OCI-LY3 (cell line): ENCODE measurements around the gene MED29.

Experiments
- H2AFZ ChIP-seq: fragments of 200-600, 300-600 bp; shearing (Covaris generic); 2 replicates; pipeline ENCODE4 v1.6.0; 2014; ENCODE audit warnings: antibody characterized with exemption, low read depth, low read length
- H3K27ac ChIP-seq: fragments of 200-600, 300-600 bp; sonication (generic); 2 replicates; pipeline ENCODE4 v1.5.1; 2014; ENCODE audit warnings: mild to moderate bottlenecking, low read length, moderate library complexity, mixed read lengths
- H3K27me3 ChIP-seq: fragments of 200-600, 300-600 bp; sonication (generic); 2 replicates; pipeline ENCODE4 v1.6.1; 2014; ENCODE audit warnings: low read depth, low read length, mixed read lengths
- H3K36me3 ChIP-seq: fragments of 200-600, 300-600 bp; sonication (generic); replicated peaks from 2 replicates; pipeline ENCODE3; 2014; ENCODE audit warnings: low read depth, low read length, mixed read lengths
- H3K4me1 ChIP-seq: fragments of 300-600, 200-600 bp; sonication (generic); 2 replicates; pipeline ENCODE4 v1.6.1; 2014; ENCODE audit warnings: low read length, mixed read lengths
- H3K4me2 ChIP-seq: fragments of 200-600, 300-600 bp; sonication (generic); 2 replicates; pipeline ENCODE4 v1.6.1; 2014; ENCODE audit warnings: low read length, mixed read lengths
- H3K4me3 ChIP-seq: fragments of 300-600, 200-600 bp; sonication (generic); 2 replicates; pipeline ENCODE4 v1.5.1; 2014; ENCODE audit warnings: antibody characterized with exemption, mild to moderate bottlenecking, low read length, moderate library complexity
- H3K79me2 ChIP-seq: fragments of 300-600, 200-600 bp; shearing (Covaris generic); 2 replicates; pipeline ENCODE4 v1.6.1; 2014; ENCODE audit warnings: mild to moderate bottlenecking, low read length, mixed read lengths
- H3K9ac ChIP-seq: fragments of 300-600, 200-600 bp; shearing (Covaris generic); 2 replicates; pipeline ENCODE4 v1.6.0; 2014; ENCODE audit warnings: mild to moderate bottlenecking, low read length, moderate library complexity
- H3K9me3 ChIP-seq: fragments of 200-600, 300-600 bp; shearing (Covaris generic); 2 replicates; pipeline ENCODE4 v1.6.1; 2014; ENCODE audit warnings: low read length, mixed read lengths; ENCODE audit not compliant: insufficient read depth
- H4K20me1 ChIP-seq: fragments of 200-600, 300-600 bp; sonication (generic); 2 replicates; pipeline ENCODE4 v1.6.1; 2016; ENCODE audit warnings: low read length, mixed read lengths; ENCODE audit not compliant: insufficient read depth
- CTCF ChIP-seq: fragments of 200-600, 300-600 bp; sonication (generic); IDR thresholded peaks from 2 replicates; pipeline ENCODE4 v1.5.1; 2014; ENCODE audit warnings: antibody characterized with exemption, low read length, low read depth
- EZH2phosphoT487 ChIP-seq: fragments of 200-600 bp; shearing (Covaris generic); IDR thresholded peaks from 2 replicates; pipeline ENCODE4 v1.6.1; 2018; ENCODE audit warnings: antibody characterized with exemption, mixed run types, low read depth

Gene MED29

DNA sequence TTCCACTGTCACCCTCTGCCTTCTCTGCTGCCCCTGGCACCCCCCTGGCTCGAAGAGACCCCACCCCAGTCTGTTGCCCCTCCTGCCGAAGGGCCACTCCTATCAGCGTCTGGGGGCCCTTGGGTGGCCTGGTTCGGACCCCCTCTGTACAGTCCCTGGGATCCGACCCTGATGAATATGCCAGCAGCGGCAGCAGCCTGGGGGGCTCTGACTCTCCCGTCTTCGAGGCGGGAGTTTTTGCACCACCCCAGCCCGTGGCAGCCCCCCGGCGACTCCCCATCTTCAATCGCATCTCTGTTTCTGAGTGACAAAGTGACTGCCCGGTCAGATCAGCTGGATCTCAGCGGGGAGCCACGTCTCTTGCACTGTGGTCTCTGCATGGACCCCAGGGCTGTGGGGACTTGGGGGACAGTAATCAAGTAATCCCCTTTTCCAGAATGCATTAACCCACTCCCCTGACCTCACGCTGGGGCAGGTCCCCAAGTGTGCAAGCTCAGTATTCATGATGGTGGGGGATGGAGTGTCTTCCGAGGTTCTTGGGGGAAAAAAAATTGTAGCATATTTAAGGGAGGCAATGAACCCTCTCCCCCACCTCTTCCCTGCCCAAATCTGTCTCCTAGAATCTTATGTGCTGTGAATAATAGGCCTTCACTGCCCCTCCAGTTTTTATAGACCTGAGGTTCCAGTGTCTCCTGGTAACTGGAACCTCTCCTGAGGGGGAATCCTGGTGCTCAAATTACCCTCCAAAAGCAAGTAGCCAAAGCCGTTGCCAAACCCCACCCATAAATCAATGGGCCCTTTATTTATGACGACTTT is 17.4 kb downstream of the MED29 start:
- peak overlapping the region; percentile 97 for H3K9ac ChIP-seq
- H3K4me3 ChIP-seq, result peak overlapping the region; percentile 88
- peak overlapping the region; percentile 96 for H3K4me2 ChIP-seq
- H3K36me3 ChIP-seq, result peaks cover 22% of the 10 kb centered on the region
- peaks cover 42% of the 10 kb centered on the region for H3K4me1 ChIP-seq
- H3K27me3 ChIP-seq, result no peaks in the 10 kb centered on the region
- peak overlapping the region; percentile 93 for H3K27ac ChIP-seq
- H2AFZ ChIP-seq, result no peak overlapping the region
- peaks cover 18% of the 10 kb centered on the region for H4K20me1 ChIP-seq
- peaks cover 44% of the 10 kb centered on the region for H3K79me2 ChIP-seq
- H3K9me3 ChIP-seq, result no peaks in the 10 kb centered on the region
- TF ChIP-seq CTCF, result no peak
- TF ChIP-seq EZH2phosphoT487, result no peak

DNA sequence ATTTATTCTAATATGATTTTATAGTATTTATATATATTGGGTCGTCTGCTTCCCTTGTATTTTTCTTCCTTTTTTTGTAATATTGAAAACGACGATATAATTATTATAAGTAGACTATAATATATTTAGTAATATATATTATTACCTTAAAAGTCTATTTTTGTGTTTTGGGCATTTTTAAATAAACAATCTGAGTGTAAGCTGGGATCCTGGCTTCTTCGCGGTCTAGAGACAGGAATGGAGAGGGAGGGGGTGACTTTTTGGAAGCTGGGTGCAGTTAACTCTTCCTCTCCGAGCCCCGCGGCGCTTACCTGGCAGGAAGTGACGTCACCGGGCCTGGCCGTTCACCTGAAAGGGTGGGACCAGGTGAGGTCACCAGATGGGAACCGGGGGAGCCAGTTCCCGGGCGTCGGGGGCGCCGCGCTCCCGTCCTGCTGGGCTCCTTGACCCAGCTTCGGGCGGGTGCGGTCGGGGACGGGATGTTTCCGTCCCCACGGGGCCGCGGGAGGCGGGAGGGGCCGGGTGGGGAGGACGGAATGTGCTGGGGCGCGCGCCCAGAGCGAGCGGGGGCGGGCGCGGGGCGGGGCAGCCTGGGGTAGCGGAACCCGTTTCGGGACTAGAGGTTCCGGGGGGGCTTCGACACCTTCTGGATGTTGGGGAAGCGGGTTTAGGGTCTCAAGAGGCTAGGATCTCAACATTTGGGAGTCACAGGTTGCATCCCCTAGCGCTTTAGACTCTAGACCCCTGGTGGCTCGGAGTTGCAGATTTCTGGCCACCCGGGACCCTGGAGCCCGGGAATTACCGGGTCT is 18.2 kb downstream of the MED29 start:
- peaks cover 52% of the 10 kb centered on the region for H3K79me2 ChIP-seq
- peaks cover 25% of the 10 kb centered on the region for H3K36me3 ChIP-seq
- peaks cover 43% of the 10 kb centered on the region for H3K4me1 ChIP-seq

GRCh38 chr19:39410017-39410830 is 19.0 kb downstream of the MED29 start:
- Histone ChIP-seq H3K79me2 (peaks cover 55% of the 10 kb centered on the region), H2AFZ (no peak overlapping the region), H4K20me1 (peaks cover 25% of the 10 kb centered on the region), H3K9ac (peak overlapping the region; percentile 97), H3K27ac (peak overlapping the region; percentile 93), H3K4me1 (peaks cover 36% of the 10 kb centered on the region), H3K4me2 (peak overlapping the region; percentile 96), H3K27me3 (no peaks in the 10 kb centered on the region), H3K36me3 (peaks cover 33% of the 10 kb centered on the region), H3K4me3 (peak overlapping the region; percentile 88), H3K9me3 (no peaks in the 10 kb centered on the region)
- no peak for TF ChIP-seq CTCF
- TF ChIP-seq EZH2phosphoT487, result no peak

More for the DNA sequence above, 18.2 kb downstream of the MED29 start:
- Histone ChIP-seq H3K9ac (peak overlapping the region; percentile 97), H2AFZ (no peak overlapping the region), H3K4me2 (peak overlapping the region; percentile 96), H3K9me3 (no peaks in the 10 kb centered on the region), H3K27ac (peak overlapping the region; percentile 93), H3K27me3 (no peaks in the 10 kb centered on the region), H4K20me1 (peaks cover 22% of the 10 kb centered on the region), H3K4me3 (peak overlapping the region; percentile 88)
- TF ChIP-seq CTCF (no peak), EZH2phosphoT487 (no peak)

- peaks cover 25% of the 10 kb centered on the region for H4K20me1 ChIP-seq
- H3K4me2 ChIP-seq, result peak overlapping the region; percentile 96
- no peaks in the 10 kb centered on the region for H3K9me3 ChIP-seq
- H3K4me1 ChIP-seq, result peaks cover 31% of the 10 kb centered on the region
- peak overlapping the region; percentile 97 for H3K9ac ChIP-seq
- H3K79me2 ChIP-seq, result peaks cover 55% of the 10 kb centered on the region
- no peak overlapping the region for H2AFZ ChIP-seq
- peak overlapping the region; percentile 88 for H3K4me3 ChIP-seq
- TF ChIP-seq CTCF (no peak), EZH2phosphoT487 (no peak)
- peak overlapping the region; percentile 93 for H3K27ac ChIP-seq
- H3K36me3 ChIP-seq, result peaks cover 35% of the 10 kb centered on the region
- H3K27me3 ChIP-seq, result no peaks in the 10 kb centered on the region
These were observed 19.6 kb downstream of the MED29 start for GRCh38 chr19:39410831-39411080.
